Effector memory CD4-positive, alpha-beta T cell (primary cell): Measurements from ENCODE around the gene AP3B2.
A peak's percentile ranks its signal among the peaks of the same experiment; 100 is the strongest.
"Not testable (repeated sequence)": the region's sequence is repeated elsewhere in the genome, so short reads cannot be mapped to it uniquely, and the experiment has no call there.

ENCODE experiments used
- DNase-seq, 3 donors: peaks; one replicate each; pipeline ENCODE4 v3.0.0-alpha.2; 2020
- H3K27ac ChIP-seq: 2 replicates; pipeline ENCODE4 v1.7.0; 2013; ENCODE audit warnings: mild to moderate bottlenecking, low read length, moderate library complexity; ENCODE audit not compliant: insufficient read depth, poor library complexity, severe bottlenecking
- H3K27me3 ChIP-seq: replicated peaks from 2 replicates; pipeline ENCODE4 v1.7.0; 2013; ENCODE audit warnings: mild to moderate bottlenecking, low read length; ENCODE audit not compliant: insufficient read depth, control insufficient read depth, poor library complexity, severe bottlenecking
- H3K36me3 ChIP-seq: 2 replicates; pipeline ENCODE4 v1.7.0; 2013; ENCODE audit warnings: mild to moderate bottlenecking, low read length, moderate library complexity; ENCODE audit not compliant: control insufficient read depth, insufficient read depth
- H3K4me1 ChIP-seq: 2 replicates; pipeline ENCODE4 v1.7.0; 2013; ENCODE audit warnings: low read length, mild to moderate bottlenecking; ENCODE audit not compliant: control insufficient read depth, insufficient read depth, poor library complexity, severe bottlenecking
- H3K4me3 ChIP-seq: 2 replicates; pipeline ENCODE4 v1.7.0; 2013; ENCODE audit warnings: low read length, low read depth, mild to moderate bottlenecking; ENCODE audit not compliant: insufficient read depth, poor library complexity, severe bottlenecking
- H3K9me3 ChIP-seq: 2 replicates; pipeline ENCODE4 v1.7.0; 2013; ENCODE audit warnings: mild to moderate bottlenecking, low read length, moderate library complexity; ENCODE audit not compliant: control insufficient read depth

The AP3B2 gene

GRCh38 chr15:82730022-82730530 is 20.4 kb upstream of the AP3B2 start:
- H3K27me3 ChIP-seq, result no peaks in the 10 kb centered on the region
- H3K4me1 ChIP-seq, result no peaks in the 10 kb centered on the region
- no peak overlapping the region for H3K4me3 ChIP-seq
- H3K27ac ChIP-seq, result no peak overlapping the region
- H3K36me3 ChIP-seq, result no peaks in the 10 kb centered on the region
- H3K9me3 ChIP-seq, result no peaks in the 10 kb centered on the region
- no peak for DNase-seq

GRCh38 chr15:82726816-82727215 is 17.1 kb upstream of the AP3B2 start:
- Histone ChIP-seq H3K27me3 (no peaks in the 10 kb centered on the region), H3K4me3 (no peak overlapping the region), H3K9me3 (no peaks in the 10 kb centered on the region), H3K27ac (no peak overlapping the region), H3K4me1 (no peaks in the 10 kb centered on the region), H3K36me3 (no peaks in the 10 kb centered on the region)
- no peak for DNase-seq

- no peak for DNase-seq
- H3K9me3 ChIP-seq, result no peaks in the 10 kb centered on the region
These were observed 5.3 kb upstream of the AP3B2 start for GRCh38 chr15:82715003-82715402.

GRCh38 chr15:82714016-82714415 is 4.3 kb upstream of the AP3B2 start:
- H3K9me3 ChIP-seq, result no peaks in the 10 kb centered on the region
- no peak overlapping the region for H3K4me3 ChIP-seq

More at GRCh38 chr15:82715003-82715402, 5.3 kb upstream of the AP3B2 start:
- H3K27ac ChIP-seq, result no peak overlapping the region
- peaks cover 3% of the 10 kb centered on the region for H3K4me1 ChIP-seq
- no peak overlapping the region for H3K4me3 ChIP-seq
- no peaks in the 10 kb centered on the region for H3K27me3 ChIP-seq
- H3K36me3 ChIP-seq, result no peaks in the 10 kb centered on the region

GRCh38 chr15:82712036-82712435 is 2.4 kb upstream of the AP3B2 start:
- Histone ChIP-seq H3K36me3 (no peaks in the 10 kb centered on the region), H3K27me3 (no peaks in the 10 kb centered on the region), H3K4me1 (peaks cover 5% of the 10 kb centered on the region), H3K9me3 (no peaks in the 10 kb centered on the region), H3K27ac (no peak overlapping the region), H3K4me3 (no peak overlapping the region)
- DNase-seq, result no peak

More at GRCh38 chr15:82714016-82714415, 4.3 kb upstream of the AP3B2 start:
- no peak for DNase-seq
- H3K27me3 ChIP-seq, result no peaks in the 10 kb centered on the region
- H3K4me1 ChIP-seq, result peaks cover 5% of the 10 kb centered on the region
- H3K27ac ChIP-seq, result no peak overlapping the region
- no peaks in the 10 kb centered on the region for H3K36me3 ChIP-seq

GRCh38 chr15:82710926-82711490 is 1.3 kb upstream of the AP3B2 start:
- no peaks in the 10 kb centered on the region for H3K36me3 ChIP-seq
- peaks cover 5% of the 10 kb centered on the region for H3K4me1 ChIP-seq
- no peak overlapping the region for H3K27ac ChIP-seq
- H3K4me3 ChIP-seq, result no peak overlapping the region
- no peaks in the 10 kb centered on the region for H3K9me3 ChIP-seq
- H3K27me3 ChIP-seq, result no peaks in the 10 kb centered on the region
- no peak for DNase-seq

- Histone ChIP-seq H3K27me3 (no peaks in the 10 kb centered on the region), H3K27ac (no peak overlapping the region), H3K4me1 (peaks cover 5% of the 10 kb centered on the region), H3K4me3 (peak overlapping the region; percentile 72), H3K36me3 (no peaks in the 10 kb centered on the region), H3K9me3 (no peaks in the 10 kb centered on the region)
- DNase-seq, result no peak
These were observed 507 bp upstream of the AP3B2 start for GRCh38 chr15:82710208-82710555.

- DNase-seq, result no peak
These were observed 624 bp downstream of the AP3B2 start for GRCh38 chr15:82709081-82709420.

GRCh38 chr15:82705856-82706255 is 3.8 kb downstream of the AP3B2 start:
- H3K4me3 ChIP-seq, H3K27ac ChIP-seq, H3K36me3 ChIP-seq, H3K9me3 ChIP-seq, H3K4me1 ChIP-seq, DNase-seq, H3K27me3 ChIP-seq: not testable (repeated sequence)

More at GRCh38 chr15:82709081-82709420, 624 bp downstream of the AP3B2 start:
- H3K27me3 ChIP-seq, result no peaks in the 10 kb centered on the region
- H3K9me3 ChIP-seq, result no peaks in the 10 kb centered on the region
- peaks cover 5% of the 10 kb centered on the region for H3K4me1 ChIP-seq
- H3K4me3 ChIP-seq, result peak overlapping the region; percentile 35
- H3K27ac ChIP-seq, result no peak overlapping the region
- no peaks in the 10 kb centered on the region for H3K36me3 ChIP-seq

- Histone ChIP-seq H3K27me3 (no peaks in the 10 kb centered on the region), H3K27ac (no peak overlapping the region)
- no peak for DNase-seq
These were observed 9.9 kb downstream of the AP3B2 start for GRCh38 chr15:82699726-82700125.

More at GRCh38 chr15:82699726-82700125, 9.9 kb downstream of the AP3B2 start:
- H3K36me3 ChIP-seq, result no peaks in the 10 kb centered on the region
- no peak overlapping the region for H3K4me3 ChIP-seq
- no peaks in the 10 kb centered on the region for H3K9me3 ChIP-seq
- no peaks in the 10 kb centered on the region for H3K4me1 ChIP-seq
